NOMO-1 treated with dmso at 0.1 percent for 144 hours (cell line): ENCODE data around the gene ANXA11.

Experiments
- DNase-seq: peaks from one replicate; lab custom pipeline; 2025; ENCODE audit not compliant: unreplicated experiment; lab: John Stamatoyannopoulos, UW

ANXA11 gene

DNA sequence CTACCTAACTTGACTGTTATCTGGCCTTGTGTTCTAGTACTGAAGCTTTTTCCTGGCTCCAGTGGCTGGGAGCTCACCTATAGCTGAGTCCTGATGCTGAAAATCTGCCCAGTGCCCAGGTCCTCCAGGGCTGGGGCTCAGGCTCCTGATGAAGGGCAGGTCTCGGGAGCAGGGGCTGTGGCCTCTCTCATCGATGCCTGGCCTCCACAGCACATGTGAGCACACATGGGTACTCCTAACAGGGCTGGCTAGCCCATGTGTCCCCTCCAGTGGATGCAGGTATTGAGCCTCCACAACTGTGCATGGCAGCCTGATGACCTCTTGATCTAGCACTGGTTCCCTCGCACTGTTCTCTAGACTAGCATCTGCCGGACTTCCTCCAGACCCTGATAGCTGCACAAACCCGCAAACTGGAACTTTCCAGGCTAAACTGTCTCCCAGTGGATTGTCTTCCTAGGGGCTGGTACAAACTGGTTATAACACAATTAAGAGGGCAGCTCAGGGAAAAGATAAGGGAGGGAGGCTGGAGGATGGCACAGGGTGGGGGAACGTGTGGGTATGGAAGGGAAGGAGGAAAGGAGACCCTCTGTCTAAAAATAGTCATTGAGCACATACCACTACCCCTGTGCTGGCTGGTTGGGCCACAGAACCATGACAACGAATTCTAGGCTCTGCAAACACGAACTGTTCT, 37.7 kb downstream of the ANXA11 start:
- DNase-seq: no peak

DNA sequence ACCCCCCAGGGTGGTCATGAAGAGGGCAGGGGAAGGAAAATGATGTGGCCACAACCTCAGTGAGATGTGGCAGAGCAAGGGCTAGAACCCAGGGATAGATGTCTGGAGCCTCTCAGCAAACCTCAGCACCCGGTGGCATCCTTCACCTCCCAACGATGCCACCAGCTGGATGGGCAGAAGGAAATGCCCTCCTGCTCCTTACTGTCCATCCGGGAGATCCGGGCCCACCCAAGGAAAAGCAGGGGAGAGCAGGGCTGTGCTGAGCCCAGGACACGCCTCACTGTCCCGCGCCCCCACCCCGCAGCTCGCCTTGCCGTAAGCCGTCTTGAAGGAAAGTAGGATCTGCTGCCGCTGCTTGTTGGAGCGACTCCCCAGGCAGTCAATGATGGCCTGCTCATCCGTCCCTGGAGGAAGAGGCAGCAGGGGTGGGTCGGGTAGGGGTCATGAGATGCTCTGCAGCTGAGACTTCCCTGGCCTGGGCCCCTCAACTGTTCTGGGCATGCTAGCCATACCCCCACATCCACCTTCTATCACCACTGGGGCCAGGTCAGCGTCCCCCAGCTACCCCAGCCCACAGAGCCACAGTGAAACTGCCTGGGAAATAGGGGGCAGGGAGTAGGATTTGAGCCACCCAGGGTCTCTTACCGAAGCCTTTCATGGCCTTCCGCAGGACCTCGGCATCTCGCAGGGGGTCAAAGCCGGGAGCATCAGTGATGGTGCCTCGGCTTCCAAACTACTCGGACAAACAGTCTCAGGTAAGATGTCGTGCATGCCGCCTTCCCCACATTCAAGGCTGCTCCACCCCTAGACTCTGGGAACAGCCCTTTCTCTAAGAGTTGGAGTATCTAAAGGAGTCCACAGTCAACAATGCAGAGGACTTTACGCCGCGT, 38.5 kb downstream of the ANXA11 start:
- no peak for DNase-seq

DNA sequence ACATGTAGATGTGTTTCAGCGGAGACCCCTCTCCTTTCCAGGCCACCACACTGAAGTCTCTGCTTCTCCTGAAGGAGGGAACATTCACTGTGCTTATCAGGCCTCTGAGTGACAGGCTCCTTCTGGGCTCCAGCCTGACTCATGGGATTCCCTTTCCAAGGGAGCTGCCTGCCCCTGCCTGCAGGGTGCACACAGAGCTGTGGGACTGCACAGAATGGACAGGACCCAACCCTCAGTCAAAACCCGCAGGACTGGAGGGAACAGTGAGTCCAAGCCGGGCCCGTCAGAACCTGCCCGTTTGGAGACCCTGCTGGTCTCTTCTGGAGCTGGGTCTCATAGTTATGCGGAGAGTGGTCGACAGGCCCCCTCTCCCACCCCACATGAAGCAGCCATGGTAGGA, 40.2 kb downstream of the ANXA11 start:
- DNase-seq: no peak

DNA sequence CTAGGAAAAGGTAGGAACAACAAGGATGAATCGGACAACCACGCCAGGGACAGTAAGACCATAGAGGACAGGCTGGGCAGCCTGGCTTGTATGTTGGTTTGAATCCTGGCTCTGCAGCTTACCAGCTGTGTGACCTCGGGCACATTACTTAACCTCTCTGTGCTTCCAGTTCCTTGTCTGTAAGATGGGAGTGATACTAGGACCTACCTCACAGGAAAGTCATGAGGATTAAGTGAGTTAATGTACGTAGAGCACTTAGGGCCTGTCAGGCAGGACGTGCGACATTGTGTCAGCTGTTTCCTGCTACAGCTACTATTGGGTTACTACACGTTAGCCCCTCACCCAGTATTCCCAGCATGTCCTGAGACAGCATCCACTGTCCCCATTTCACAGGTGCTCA, 40.7 kb downstream of the ANXA11 start:
- DNase-seq: no peak

DNA sequence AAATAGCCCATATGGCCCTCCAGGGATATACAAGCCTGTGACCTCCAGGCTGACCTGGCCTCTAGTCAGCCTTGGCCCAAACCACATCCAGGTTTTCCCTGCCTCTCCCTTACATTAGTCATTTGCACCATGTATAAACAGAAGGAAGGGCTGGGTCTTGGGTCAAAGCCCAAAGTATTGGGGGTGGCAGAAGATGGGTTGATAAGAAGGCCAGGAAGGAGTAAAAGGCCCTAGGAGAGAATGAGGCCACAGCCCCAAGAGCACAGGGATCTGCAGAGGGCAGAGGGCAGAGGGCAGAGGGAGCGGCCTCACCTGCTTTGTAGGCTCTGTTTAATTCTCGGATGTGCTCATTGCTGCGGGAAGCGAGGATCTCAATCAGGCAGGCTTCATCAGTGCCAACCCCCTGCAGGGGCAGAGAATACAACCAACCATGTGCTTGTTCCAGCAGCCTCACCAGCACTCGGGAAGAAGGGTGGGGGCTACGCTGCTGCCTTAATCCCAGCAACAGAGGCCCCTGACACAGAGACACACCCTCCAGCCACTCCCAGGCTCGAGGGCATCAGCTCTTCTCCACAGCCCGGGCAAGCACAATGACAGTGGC, 41.5 kb downstream of the ANXA11 start:
- DNase-seq: no peak

DNA sequence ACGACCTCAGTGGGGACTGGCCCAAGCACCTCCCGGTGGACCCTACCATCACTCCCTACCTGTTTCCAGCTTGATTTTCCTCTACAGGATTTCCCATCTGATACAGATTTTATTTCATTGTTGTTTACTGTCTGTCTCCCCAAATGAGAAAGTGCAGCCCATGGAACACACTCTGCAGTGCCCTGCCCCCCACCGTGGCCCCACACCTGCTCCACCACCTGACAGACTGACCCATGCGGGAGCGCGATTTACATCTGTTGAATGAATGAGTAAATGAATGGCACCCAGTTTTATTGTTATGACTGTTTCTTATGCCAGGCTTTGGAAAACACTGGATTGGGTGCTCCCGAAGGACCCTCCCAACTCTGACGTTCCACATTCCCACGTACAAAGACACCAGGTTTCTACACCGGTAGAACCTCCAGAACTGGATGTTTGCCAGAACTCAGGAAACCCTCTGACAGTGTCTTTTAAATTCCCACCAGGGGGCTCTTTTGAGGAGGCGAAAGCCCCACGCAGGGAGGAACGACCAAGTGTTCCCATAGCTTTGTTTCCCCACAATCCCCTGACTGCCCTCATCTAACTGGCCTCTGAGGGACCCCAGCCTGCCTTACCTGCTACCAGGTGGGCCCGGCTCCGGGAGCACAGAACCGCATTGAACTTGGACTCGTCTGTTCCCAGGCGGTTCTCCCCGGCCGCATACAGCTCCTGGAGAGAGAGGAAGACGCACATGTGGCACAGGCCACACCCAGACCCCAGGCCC, 43.8 kb downstream of the ANXA11 start:
- DNase-seq: no peak

DNA sequence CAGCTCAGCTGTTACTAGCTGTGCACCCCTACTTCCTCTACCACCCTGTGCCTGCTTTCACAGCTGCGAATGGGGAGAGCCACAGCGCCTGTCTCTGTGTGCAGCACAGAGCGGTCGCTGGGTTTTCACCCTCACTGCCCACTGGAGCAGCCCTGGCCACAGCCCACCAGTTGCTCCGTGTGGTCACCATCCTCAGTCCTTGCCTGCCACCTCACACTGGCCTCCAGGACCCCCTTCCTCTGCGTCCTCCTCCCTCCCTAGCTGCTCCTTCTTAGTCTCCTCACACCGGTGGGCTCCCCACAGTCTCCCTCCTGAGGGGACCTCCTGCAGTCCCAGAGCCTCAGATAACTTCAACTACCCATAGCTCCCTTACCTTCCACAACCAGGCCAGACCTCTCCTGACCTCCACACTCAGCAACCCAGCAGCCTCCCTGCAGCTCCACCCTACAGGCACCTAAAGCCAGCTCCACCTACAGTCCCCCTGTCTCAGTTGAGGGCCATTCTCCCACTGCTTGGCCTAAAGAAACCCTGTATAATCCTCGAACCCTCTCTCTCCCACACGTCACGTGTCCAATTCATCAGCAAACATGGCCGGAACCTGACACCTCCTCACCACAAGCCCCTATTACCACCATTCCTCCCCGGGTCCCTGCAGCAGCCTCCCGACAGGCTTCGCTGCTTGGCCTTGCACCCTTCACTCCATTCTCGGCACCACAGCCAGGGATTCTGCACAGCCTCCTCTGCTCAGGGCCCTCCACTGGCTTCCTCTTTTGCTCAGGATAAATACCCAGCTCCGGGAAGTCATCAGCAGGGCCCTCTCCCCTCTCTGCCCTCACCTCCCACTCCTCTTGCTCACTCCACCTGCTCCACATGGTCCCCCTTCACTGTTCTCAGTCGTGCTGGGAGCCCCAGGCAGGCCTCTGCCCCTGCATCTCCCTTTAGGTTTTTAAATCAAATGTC, 44.7 kb downstream of the ANXA11 start:
- DNase-seq: no peak

DNA sequence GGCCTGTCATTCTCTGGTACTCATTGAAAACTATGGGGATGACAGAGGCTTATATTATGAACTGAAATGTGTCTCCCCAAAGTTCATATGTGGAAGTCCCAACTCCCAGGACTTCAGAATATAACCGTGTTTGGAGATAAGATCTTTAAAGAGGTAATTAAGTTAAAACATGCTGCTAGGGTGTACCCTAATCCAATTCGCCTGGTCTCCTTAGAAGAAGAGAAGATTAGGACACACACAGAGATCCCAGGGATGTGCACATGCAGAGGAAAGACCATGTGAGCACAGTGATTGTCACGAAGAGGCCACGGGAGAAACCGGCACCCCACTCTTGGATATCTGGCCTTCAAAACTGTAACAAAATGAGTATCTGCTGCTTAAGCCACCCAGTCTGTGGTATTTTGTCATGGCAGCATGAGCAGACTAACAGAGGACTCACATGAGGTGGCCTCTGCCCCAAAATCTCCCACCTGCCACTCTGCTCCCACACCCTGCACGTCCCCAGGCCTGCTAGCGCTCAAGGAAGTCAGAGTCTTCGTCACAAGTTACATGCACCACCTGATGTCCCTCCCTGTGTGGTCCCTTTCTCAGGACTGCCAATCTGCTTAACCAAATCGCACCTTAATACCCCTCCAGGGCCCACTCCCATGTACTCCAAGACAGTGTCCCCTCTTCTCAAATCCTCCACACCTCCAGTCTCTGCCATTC, 46.0 kb downstream of the ANXA11 start:
- no peak for DNase-seq

DNA sequence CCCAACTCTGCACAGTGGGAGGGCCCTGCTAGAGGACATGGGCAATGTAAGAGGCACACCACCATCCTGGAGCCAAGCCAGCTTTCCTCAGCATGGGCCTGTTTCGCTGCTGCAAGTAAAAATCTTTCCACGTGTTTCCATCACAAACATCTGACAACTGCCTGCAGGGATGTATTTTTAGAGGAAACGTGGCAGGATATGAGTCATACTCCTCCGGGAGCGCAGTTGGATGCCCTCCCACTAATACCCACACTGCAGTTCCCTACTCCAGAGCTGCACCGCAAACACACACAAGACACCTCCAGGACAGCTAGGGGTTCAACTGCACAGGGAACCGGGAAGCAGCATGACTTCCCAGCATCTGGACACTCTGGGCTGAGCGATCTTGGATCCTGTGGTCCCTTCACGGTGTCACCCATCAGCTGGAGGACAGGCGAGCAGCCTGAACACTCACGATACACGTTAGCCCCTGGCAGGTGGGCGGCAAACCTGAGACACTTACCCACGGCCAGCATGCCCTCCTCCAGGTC, 46.7 kb downstream of the ANXA11 start:
- DNase-seq: no peak

DNA sequence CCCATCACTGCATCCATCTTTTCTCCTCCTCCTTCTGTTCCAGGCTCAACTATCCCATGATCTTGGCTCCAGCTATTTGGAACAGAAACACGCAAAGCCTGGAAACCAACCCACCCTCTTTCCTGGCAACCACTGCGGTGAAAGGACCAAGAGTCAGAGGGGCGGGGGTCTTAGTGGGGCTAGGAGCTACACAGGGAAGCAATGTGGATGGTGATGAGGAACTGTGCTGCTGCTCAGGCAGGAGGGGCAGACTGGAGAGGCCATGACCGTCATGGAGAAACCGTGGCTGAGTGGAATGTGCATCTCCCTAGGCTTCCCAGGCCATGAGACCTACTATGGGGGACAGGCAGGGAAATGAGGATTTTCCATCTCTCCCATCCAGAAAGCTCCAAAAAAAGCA, 47.2 kb downstream of the ANXA11 start:
- no peak for DNase-seq

DNA sequence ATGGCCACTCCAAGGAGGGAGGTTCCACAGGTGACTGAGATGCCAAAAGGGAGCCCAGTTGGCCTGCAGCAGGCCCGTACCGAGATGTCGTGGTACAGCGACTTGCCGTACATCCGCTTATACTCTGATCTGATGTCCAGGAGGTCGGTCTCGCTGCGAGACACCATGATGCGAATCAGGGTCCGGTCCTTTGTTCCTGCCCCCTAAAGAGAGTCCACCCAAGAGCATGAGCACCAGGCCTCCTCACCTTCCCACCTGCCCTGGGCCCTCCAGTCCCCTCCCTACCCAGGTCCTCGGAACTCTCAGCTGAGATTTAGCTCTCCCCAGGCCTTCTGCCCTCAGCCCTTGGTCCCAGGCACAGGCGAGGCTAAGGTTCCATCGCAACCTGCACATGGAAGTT, 47.8 kb downstream of the ANXA11 start:
- no peak for DNase-seq

DNA sequence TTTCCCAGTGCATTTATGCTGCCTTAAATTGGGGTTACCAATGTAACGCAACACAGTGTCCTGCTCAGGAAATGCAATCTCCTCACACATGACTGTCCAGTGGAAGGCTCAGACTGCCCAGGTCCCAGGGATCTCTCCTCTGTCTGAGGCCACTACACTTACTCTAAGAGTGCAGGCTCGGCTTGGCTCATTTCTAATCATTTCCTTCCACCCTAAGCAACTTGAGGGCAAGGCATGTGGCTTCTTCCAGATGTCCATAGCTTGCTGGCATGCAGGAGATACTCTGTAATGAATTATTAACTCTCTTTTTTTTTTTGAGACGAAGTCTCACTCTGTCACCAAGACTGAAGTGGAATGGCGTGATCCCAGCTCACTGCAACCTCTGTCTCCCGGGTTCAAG, 49.1 kb downstream of the ANXA11 start:
- no peak for DNase-seq

DNA sequence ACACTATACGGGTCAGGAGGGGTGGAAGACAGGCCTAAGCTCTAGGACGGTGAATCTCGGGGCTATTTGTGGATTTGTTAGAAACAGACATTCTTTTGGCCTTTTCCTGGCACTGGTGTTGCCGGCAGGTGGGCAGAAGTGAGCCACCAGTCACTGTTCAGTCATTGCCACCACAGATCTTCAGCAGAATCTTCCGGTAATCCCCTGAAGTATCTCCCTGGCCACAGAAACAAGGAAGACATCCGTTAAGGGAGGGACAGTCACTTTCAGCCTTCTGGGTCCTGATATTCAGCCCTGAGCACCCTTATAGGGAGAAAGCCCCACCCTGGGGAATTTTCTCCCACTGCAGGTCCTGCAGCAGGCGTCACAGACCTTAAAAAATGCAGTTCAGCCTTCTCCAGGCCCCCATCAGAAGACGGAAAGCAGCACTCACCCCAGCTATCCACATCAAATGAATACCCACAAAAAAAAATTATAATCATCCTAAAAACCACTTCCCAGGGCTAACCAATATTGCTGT, 49.6 kb downstream of the ANXA11 start:
- no peak for DNase-seq

DNA sequence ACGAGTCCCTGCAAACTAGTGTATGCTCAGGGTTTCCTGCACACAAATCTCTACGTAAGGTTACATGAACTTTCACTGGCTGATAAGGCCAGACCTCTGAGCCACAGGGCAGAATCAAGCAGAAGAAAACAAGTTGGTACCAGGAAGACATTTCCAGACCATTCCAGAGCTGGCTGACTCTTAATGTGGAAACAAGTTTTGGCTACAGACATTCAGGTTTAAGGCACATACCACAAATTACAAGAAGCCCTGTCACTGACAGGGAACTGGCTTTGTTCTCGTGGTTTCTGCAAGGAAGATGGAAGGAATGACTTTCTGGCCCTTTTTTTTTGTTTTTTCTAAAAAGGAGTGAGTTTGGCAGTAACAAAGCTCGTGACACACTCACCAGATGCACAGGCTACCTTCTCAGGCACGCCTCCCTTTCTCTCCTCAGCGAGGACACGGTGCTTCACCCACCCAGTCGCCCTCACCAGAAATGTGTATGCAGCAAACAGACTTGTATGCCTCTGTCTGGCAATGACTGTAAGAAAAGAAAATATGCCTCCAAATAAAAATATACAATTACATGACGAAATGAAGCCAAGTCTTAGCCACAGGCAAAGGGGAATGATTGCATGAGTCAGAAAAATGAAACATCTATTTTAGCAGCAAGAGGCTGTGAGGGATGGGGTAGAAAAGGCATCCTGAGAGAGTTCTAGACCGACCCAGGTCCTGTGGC, 50.2 kb downstream of the ANXA11 start:
- DNase-seq: no peak

DNA sequence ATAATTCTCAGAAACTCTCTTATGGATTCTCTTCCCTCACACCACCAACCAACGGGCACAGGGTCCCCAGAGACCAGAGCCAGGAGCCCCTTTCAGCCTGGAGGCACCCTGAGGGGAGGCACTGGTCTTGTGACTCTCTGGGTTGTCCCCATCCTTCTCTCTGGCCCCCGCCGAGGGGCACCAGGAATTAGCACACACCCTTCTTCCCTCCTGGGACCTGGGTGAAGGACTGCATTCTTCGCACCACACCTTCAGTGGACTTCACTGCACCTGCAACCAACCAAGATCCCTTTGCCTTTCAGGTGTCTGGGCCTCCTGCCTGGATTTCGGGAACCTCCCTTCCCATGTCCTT, 50.7 kb downstream of the ANXA11 start:
- DNase-seq: no peak

DNA sequence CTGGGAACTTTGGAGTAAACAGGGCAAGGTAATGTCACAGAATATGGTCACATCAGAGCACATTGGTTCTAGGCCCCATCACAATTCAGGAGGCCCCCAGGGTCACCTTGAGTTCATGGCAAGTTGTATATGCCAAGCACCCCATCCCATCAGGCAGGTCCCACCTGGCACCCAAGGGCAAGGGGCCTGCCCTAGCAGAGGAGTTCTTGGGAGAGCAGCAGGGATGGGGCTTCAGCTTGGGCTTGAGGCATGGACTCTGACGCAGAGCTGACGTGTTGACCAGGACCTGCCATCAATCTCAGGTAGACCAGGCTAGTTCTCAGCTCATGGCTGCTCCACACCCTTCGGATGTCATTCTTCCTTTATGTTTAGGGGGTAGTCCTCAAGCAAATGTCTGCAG, 51.9 kb downstream of the ANXA11 start:
- no peak for DNase-seq

DNA sequence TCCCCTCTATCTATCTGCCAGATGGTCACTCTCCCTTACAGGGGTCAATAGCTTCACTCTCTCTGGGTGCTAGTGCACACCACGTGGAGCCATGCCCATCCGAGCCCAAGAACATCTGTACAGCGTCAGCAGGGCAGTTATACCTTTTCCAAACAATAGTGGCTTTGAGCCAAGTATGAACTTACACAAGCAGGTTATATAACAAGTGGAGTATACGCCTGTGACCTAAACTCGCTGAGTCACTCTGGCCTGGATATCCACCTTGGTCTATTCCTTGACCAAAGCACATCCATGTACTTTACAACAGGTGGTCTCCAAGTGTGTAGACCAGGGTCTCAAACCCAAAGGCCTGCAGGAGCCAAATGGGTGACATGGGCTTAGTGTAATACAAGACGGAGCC, 52.5 kb downstream of the ANXA11 start:
- DNase-seq: no peak

DNA sequence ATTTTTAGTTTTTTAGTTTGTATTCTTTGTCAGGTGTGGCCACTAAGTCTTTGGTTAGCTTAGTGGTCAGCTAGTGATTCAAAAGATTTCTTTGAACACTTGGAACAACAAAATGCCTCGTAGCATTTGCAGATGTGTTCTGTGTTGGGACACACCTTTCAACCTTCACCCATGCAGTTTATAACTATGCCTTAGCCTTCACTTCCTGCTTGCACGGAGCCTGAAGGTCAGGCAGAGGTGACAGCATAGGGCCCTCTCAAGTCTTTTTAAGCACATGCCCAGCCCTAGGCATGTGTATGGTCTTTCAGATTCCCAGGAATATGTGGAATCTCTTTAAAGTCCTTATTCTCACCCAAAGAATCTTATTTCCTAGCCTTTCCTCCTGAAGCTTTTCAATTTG, 55.2 kb downstream of the ANXA11 start:
- no peak for DNase-seq

DNA sequence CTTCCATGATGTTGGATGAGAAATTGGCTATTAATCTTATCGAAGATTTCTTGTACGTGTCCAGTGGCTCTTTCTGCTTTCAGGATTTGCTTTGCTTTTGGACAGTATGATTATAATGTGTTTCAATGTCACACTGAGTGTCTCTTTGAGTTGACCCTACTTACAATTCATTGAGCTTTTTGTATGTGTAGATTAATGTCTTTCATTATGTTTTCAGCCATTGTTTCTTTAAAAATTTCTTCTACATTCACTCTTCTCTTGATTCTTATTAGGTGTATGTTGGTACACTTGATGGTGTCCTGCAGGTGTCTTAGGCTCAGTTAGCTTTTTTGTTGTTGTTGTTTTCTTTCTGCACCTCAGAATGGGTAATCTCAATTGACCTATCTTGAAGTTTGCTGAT, 56.2 kb downstream of the ANXA11 start:
- DNase-seq: no peak
